Spleen (tissue), 7 donors: ENCODE measurements around the gene AOAH.

Experiments
- CTCF ChIP-seq, 11 experiments: fragments of 200-600 bp in 7 of 11; fragments of 450-650 bp in 4 of 11; sonication (generic) in 4 of 11; IDR thresholded peaks in 8 of 11; conservative IDR thresholded peaks in 3 of 11; 1 replicate in 7 of 11; 2 replicates in 4 of 11; pipeline versions ENCODE4 v1.4.0 to v1.8.0; 2016 to 2021; ENCODE audit warnings: antibody characterized with exemption in 11 of 11, inconsistent platforms in 4 of 11, mild to moderate bottlenecking in 1 of 11
- POLR2A ChIP-seq, 3 donors: fragments of 450-650 bp; IDR thresholded peaks; one replicate each; pipeline ENCODE4 v1.5.1; 2017; ENCODE audit warnings: antibody characterized with exemption in 3 of 3, mild to moderate bottlenecking in 1 of 3
- POLR2AphosphoS5 ChIP-seq, 3 donors: sonication (generic); formaldehyde crosslinking; IDR thresholded peaks; one replicate each; pipeline ENCODE4 v1.5.1; 2017; ENCODE audit warnings: antibody characterized with exemption in 3 of 3
- donor health status: DM: no; HTN: no; CAD: no; lungs with moderate emphysema.
- donor health status: DM: no; HTN: no; CAD: no.
- donor health status: DM: no; HTN: no; CAD: no.

- TF ChIP-seq POLR2AphosphoS5 (IDR thresholded peaks at IDR 0.05) (no peak), CTCF (IDR thresholded peaks at IDR 0.05 in 8 of 11, conservative IDR thresholded peaks at IDR 0.05 in 3 of 11) (no peak), POLR2A (IDR thresholded peaks at IDR 0.05) (no peak)
Measured at GRCh38 chr7:36661135-36661840, 63.0 kb downstream of the AOAH start.
